Stimulated activated CD4-positive, alpha-beta T cell treated with anti-CD3 and anti-CD28 coated beads, Interleukin-1b, Interleukin-23, amount 100 ng/mL, for 4 hours (primary cell): ENCODE results near the gene CDX1.

Experiments used
- DNase-seq, 2 donors: peaks; one replicate each; pipeline ENCODE4 v3.0.0-alpha.2; 2020; ENCODE audit warnings: low read depth in 2 of 2

The CDX1 gene

GRCh38 chr5:150183436-150183835 lies 16.9 kb downstream of the CDX1 start:
- DNase-seq: no peak

GRCh38 chr5:150184006-150184405 lies 17.4 kb downstream of the CDX1 start:
- no peak for DNase-seq

DNA sequence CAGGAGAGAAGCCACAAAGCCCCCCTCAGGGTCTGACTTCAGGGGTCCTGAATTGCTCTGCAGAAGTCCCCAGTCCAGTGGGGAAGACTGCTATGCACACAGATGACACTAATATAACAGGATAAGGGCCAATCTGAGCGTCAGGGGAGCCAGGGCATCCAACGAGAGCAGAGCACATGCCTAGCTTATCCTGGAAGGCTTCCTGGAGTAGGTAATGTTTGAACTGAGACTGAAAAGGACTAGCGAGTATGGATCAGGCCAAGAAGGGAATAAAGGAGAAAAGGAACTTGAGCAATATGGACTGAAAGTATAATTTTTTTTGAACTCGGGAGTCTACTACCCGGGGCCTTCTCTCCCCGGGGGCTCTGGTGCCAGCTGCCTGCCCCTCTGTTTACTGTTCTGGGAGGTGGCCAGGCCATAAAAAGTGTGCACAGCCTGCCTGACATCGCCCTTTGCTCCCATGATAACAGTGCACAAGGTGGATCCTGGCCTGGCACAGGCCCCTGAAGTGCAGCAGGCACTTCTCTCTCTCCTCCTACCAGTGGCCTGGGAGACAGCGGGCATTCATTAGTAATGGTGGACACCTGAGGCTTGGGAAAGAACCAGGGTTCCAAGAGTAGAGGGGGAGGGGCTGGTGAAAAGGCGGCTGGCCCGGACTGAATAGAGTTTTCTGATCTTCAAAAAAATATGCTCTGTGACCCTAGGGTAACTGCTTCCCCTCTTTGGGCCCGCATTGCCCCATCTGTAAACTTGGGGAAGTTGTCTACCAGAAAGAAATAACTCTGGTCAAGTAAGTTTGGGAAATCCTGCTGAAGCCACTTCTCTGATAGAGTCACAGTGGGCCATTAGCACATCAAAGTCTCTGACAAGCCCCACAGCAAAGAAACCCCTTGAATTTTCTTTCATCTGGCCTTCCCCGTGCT lies 18.7 kb downstream of the CDX1 start:
- no peak for DNase-seq

- no peak for DNase-seq
Observed at GRCh38 chr5:150186137-150186536, 19.6 kb downstream of the CDX1 start.

DNA sequence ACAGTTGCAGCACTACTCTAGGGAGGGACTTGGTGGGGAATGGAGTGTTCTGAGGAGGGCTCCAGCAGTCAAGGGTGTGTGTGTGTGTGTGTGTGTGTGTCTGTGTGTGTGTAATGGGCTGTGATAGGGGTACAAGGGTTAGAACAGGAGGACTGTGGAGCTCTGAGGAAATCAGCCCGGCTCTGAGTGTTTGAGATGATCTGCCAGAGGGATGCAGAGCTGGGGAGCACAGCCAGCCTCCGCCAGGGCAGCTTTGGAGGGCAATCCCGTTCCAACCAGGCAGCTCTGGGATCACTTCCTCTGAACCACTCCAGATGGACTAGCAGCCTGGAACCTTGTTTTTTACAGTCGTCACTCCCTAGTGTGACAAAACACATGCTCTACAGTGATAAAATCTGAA lies 20.3 kb downstream of the CDX1 start:
- no peak for DNase-seq

DNA sequence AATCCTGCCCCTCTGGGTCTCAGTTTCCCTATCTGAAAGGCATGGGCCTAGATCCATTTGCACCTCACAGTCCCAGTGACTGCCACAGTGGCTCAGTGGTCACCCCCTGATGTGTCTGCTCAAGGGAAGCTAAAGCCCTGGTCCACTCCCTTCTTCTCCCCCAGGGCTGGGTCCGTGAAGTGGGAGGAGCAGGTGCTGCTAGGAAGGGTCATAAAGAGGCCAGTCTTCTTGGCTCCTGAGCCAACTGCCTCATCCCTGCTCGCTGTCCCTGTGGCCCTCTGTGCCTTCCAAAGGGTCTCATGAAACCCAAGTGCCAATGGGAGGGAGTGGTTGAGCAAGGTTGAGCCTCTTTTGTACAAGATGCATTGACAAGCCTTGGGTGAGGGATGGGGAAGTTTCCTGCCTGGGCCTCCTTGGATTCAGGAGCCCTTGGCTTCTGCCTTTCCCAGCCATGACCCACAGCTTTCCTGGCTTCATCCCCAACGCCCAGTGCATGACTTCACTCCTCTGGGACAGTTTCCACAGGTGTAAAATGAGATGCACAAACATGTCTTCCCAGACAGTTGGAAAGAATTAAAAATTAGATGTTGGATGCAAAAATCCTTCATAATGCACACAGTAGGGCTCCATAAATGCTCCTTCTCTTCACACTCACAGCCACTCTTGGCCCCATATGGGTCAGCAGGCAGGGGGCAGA lies 21.7 kb downstream of the CDX1 start:
- DNase-seq: no peak

DNA sequence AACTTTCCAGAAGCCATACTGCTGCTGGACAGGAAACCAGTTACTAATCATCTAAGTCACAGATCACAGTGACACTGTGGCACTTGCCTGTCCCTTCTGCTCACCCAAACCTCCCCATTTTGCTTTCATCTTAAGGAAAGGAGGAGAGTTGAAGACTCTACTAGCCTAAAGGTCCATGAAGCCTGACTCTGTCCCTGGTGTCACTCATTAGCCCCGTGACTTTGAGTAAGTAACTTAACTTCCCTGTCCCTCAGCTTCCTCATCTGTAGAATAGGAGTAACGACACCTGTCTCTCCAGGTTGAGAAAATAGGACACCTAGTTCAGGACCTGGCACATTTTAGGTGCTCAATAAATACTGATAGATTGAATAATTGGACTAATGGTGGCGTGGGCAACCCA lies 22.7 kb downstream of the CDX1 start:
- DNase-seq: no peak

DNA sequence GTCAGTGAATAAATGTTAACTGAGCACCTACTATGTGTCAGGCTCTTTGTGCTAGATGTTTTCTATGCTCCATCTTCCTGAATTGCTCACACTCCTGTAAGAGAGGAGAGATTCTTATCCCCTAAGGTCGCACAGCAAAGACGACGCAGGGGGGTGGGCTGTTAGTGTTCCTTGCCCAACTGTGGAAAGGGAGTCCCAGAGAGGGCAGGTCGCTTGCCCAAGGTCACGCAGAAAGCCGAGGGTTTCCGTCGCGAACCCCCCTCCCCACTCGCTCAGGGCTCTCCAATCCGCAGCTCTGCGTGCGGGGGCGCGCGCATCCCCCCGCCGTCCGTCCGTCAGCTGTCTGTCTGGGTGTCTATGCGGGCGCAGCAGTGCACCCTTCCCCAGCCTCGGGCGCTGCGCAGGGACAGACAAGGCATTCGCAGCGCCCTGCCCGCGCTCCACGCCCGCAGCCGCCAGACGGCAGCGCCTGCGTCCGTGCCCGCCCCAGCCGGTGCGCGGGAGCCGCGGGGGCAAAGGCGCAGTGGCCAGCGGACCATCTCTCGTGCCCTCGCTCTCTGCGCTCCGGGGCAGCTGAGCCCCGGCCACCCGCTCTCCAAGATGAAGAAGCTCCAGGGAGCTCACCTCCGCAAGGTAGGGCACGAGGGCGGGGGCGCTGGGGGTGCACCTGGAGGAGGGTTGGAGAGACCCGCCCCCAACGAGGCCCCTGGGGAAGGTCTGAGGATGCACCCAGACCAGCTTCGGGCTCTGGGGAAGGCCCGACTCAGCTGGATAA lies 23.3 kb downstream of the CDX1 start, which contains the start of gene SLC6A7:
Gene SLC6A7, plus strand, starts transcription at position 335 of the 775 bp plus-strand sequence. Its CDS starts 266 bp downstream, at position 601.
- DNase-seq: no peak

- DNase-seq: no peak
Observed at GRCh38 chr5:150190503-150190979, 24.0 kb downstream of the CDX1 start.

DNA sequence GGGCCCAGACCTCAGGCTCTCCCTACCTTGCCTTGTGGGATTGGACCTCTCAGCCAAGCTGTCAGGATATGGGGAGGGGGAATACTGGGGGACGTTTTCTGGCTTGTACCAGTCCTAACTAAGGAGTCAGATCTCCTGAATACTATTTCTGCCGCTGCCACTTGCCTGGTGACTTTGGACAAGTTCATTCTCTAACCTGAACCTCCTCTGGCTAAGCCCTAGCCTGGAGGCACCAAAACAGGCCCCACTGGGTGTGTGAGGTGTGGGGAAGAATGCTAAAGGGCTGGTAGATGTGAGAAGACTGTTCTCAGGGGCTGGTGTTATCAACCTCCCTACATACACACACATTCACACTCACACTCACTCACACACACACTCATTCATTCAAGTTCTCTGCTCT lies 24.4 kb downstream of the CDX1 start:
- no peak for DNase-seq

- no peak for DNase-seq
Observed at GRCh38 chr5:150192462-150192861, 25.9 kb downstream of the CDX1 start.

- no peak for DNase-seq
Observed at GRCh38 chr5:150195736-150196485, 29.3 kb downstream of the CDX1 start.

GRCh38 chr5:150196514-150196913 lies 29.9 kb downstream of the CDX1 start:
- no peak for DNase-seq

DNA sequence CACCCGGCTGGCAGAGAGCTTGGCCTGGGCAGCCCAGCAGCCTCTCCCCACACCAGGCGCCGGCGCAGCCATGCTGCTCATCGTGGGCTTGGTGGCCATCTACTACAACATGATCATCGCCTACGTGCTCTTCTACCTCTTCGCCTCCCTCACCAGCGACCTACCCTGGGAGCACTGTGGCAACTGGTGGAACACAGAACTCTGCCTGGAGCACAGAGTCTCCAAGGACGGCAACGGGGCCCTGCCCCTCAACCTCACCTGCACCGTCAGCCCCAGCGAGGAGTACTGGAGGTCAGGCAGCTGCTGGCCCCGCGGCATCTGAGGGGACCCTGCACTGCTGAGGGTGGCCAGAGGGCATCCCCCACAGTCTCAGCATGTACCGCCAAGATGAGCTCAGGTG lies 30.4 kb downstream of the CDX1 start:
- DNase-seq: no peak

DNA sequence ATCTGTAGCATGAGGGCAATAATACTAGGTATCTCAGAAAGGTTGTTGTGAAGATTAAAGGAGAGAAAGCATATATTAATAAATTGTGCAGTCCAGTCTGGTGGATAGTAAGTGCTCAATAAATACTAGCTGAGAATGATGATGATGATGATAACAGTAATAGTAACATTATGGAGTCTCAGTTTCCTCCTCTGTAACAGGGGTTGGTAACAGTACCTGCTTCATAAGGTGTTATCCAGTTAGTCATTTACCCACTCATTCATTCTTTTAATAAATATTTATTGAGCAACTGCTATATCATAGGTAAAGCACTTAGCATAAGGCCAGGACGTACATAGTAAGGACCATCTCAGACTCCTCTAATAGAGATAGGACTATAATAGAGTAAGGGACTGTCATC lies 30.9 kb downstream of the CDX1 start:
- DNase-seq: no peak

DNA sequence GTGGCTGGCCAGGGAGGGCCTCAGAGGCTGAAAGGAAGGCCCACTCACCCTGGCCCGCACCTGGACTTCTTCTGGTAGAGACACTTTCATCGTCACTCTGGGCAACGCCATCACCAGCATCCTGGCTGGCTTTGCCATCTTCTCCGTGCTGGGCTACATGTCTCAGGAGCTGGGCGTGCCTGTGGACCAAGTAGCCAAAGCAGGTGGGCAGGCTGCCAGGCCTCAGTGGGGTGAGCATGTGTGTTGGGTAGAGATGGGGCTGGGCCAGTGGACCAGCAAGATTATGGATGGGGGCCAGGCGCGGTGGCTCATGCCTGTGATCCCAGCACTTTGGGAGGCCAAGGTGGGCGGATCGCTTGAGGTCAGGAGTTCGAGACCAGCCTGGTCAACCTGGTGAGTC lies 35.9 kb downstream of the CDX1 start:
- no peak for DNase-seq

- DNase-seq: no peak
Observed at GRCh38 chr5:150203832-150204589, 37.4 kb downstream of the CDX1 start.

DNA sequence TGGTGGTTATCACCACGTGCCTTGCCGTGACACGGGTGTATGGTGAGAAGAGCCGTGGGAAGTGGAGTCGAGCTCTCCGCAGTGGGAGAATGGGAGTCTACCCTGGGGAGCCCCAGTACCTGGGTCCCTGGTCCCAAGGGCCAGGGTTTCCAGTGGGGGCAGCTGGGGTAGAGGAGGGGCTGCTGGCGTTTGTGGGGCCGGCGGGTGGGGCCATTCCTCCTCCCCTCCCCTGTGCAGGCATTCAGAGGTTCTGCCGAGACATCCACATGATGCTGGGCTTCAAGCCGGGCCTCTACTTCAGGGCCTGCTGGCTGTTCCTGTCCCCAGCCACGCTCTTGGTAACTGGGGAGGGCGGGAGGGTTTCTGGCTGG lies 38.0 kb downstream of the CDX1 start:
- DNase-seq: no peak

- no peak for DNase-seq
Observed at GRCh38 chr5:150206098-150206778, 39.7 kb downstream of the CDX1 start.

DNA sequence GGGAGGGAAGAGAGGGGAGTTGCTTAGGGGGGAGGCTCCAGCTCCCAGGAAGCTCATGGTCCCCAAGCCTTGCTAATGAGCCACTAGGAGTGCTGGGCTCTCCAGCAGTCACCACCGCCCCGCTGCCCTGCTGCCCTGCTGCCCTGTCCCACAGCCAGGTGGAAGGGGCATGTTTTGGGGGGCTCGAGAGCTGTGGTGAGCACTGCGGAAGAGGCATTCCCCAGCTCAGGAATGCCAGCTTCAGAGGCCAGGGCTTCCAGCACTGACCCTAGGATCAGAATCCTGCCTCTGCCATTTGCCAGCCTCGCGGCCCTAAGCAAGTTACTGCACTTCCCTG lies 40.2 kb downstream of the CDX1 start:
- DNase-seq: no peak
